CD8-positive, alpha-beta memory T cell (primary cell): ENCODE data around the gene FER. TPM values are rescaled to one million over a fixed set of nuclear protein-coding genes. Genes with fewer than 3 reads are reported as not detected.

ENCODE experiments used
- CTCF ChIA-PET: fragments of 350-600 bp; sonication (Branson Sonifier 250); formaldehyde crosslinking; loops from one replicate; lab custom pipeline; 2021; ENCODE audit warnings: antibody characterized with exemption; lab: Charles Lee
- POLR2A ChIA-PET: fragments of 350-600 bp; sonication (Branson Sonifier 250); formaldehyde crosslinking; loops from one replicate; lab custom pipeline; 2021; ENCODE audit warnings: antibody characterized with exemption; lab: Charles Lee
- DNase-seq, 5 donors: peaks; one replicate each; pipeline versions ENCODE4 v3.0.0 to v3.0.0-alpha.2; 2020 to 2022; ENCODE audit warnings: mixed read lengths in 1 of 5
- H3K27ac ChIP-seq: one replicate; pipeline ENCODE4 v1.7.0; 2013; ENCODE audit warnings: low read depth, mild to moderate bottlenecking, low read length, moderate library complexity
- H3K27me3 ChIP-seq: 2 replicates; pipeline ENCODE4 v1.7.0; 2013; ENCODE audit warnings: low read length, mild to moderate bottlenecking; ENCODE audit not compliant: insufficient read depth, poor library complexity, severe bottlenecking
- H3K36me3 ChIP-seq: 2 replicates; pipeline ENCODE4 v1.7.0; 2013; ENCODE audit warnings: mild to moderate bottlenecking, low read length, moderate library complexity; ENCODE audit not compliant: insufficient read depth
- H3K4me1 ChIP-seq: 2 replicates; pipeline ENCODE4 v1.7.0; 2013; ENCODE audit warnings: mild to moderate bottlenecking, low read length, moderate library complexity; ENCODE audit not compliant: insufficient read depth
- H3K4me3 ChIP-seq: 2 replicates; pipeline ENCODE4 v1.7.0; 2013; ENCODE audit warnings: mild to moderate bottlenecking, low read length
- H3K9me3 ChIP-seq: 2 replicates; pipeline ENCODE4 v1.7.0; 2013; ENCODE audit warnings: mild to moderate bottlenecking, low read length
- H3K27ac Mint-ChIP-seq, 8 donors: one replicate each; pipeline ENCODE4 v1.8.0; 2020 to 2021; ENCODE audit warnings: mixed read lengths in 8 of 8, mild to moderate bottlenecking in 6 of 8, inconsistent platforms in 3 of 8, moderate library complexity in 3 of 8
- H3K27me3 Mint-ChIP-seq, 2 donors: one replicate each; pipeline ENCODE4 v1.8.0; 2020 to 2021; ENCODE audit warnings: mixed read lengths in 2 of 2, mild to moderate bottlenecking in 1 of 2, moderate library complexity in 1 of 2
- H3K36me3 Mint-ChIP-seq, 3 donors: one replicate each; pipeline ENCODE4 v1.8.0; 2020 to 2021; ENCODE audit warnings: mixed read lengths in 3 of 3, inconsistent platforms in 1 of 3, mild to moderate bottlenecking in 1 of 3
- H3K4me1 Mint-ChIP-seq, 3 donors: one replicate each; pipeline ENCODE4 v1.8.0; 2020 to 2021; ENCODE audit warnings: mixed read lengths in 3 of 3, inconsistent platforms in 1 of 3, mild to moderate bottlenecking in 1 of 3
- H3K4me3 Mint-ChIP-seq, 7 donors: one replicate each; pipeline ENCODE4 v1.8.0; 2020 to 2021; ENCODE audit warnings: mixed read lengths in 7 of 7, mild to moderate bottlenecking in 6 of 7, moderate library complexity in 4 of 7, inconsistent platforms in 2 of 7
- H3K9me3 Mint-ChIP-seq, 5 donors: one replicate each; pipeline ENCODE4 v1.8.0; 2020 to 2022; ENCODE audit warnings: mixed read lengths in 5 of 5, mild to moderate bottlenecking in 3 of 5, moderate library complexity in 2 of 5, inconsistent platforms in 1 of 5
- polyA plus RNA-seq: library from polyadenylated mRNA; unstranded; fragments of 300-500 nt; fragmentation: Illumina TruSeq; gene quantifications from one replicate; pipeline ENCODE4 v1.2.3, GENCODE V29; 2021
- total RNA-seq, 2 experiments: library from RNA; stranded (reverse); gene quantifications; one replicate each; pipeline ENCODE4 v1.2.3, GENCODE V29; 2021

Gene FER
- total and polyA plus RNA-seq, 3 experiments from 2014 or later, result 10.1 to 11.3 (median 10.6) TPM

DNA sequence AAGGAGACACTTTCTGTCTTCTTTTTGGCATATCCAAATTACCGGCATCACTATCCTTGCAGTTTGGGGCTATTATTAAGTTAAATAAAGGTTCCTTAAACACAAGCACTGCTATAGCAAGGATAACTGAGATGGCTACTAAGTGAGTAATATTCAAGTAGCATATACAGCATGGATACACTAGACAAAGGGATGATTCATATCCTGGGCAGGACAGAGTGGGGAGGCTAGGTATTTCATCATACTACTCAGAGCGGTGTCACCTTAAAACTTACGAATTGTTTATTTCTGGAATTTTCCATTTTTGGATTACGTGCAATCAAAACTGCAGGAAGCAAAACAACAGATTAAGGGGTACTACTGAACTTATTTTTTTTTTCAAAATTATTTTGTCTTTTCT, 54.1 kb downstream of the FER start:
- Mint-ChIP-seq H3K36me3 (peaks cover 12 to 63% (median 41%) of the 10 kb centered on the region in 3 donors), H3K9me3 (peaks cover 12 to 36% (median 23%) of the 10 kb centered on the region in 5 donors), H3K4me1 (no peaks in the 10 kb centered on the region), H3K27me3 (no peaks in the 10 kb centered on the region), H3K4me3 (no peak overlapping the region), H3K27ac (no peak overlapping the region)
- no peak for DNase-seq
- no peaks in the 10 kb centered on the region for H3K27me3 ChIP-seq
- no peaks in the 10 kb centered on the region for H3K4me1 ChIP-seq
- no peak overlapping the region for H3K4me3 ChIP-seq
- ChIA-PET CTCF (no interaction called here), POLR2A (no interaction called here)
- no peaks in the 10 kb centered on the region for H3K9me3 ChIP-seq
- H3K36me3 ChIP-seq, result no peaks in the 10 kb centered on the region
- no peak overlapping the region for H3K27ac ChIP-seq

DNA sequence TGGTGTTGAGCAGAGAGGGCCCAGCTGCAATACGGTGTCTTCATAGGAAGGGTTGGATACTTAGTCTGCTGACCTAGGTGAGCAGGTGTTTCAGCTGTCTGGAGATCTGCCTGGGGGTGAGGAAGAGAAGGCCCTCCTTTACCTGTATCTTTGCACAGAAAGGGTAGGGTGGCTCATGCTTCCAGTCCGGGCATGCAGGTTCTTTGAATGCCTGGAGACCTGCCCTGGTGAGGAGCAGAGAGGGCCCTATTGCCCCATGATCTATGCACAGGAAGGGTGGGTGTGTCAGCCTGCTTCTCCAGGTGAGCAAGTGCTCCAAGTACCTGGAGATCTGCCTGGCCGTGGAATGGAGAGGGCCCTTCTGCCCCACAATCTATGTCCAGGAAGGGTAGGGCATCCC, 63.0 kb downstream of the FER start:
- ChIA-PET POLR2A (no interaction called here), CTCF (no interaction called here)
- Histone ChIP-seq H3K27ac (no peak overlapping the region), H3K27me3 (no peaks in the 10 kb centered on the region), H3K9me3 (no peaks in the 10 kb centered on the region), H3K36me3 (no peaks in the 10 kb centered on the region), H3K4me1 (no peaks in the 10 kb centered on the region), H3K4me3 (no peak overlapping the region)
- Mint-ChIP-seq H3K4me1 (peaks cover 0 to 13% (median 7%) of the 10 kb centered on the region in 3 donors), H3K36me3 (peaks cover 1 to 47% (median 14%) of the 10 kb centered on the region in 3 donors), H3K4me3 (no peak overlapping the region), H3K27ac (no peak overlapping the region), H3K9me3 (peaks cover 0 to 40% (median 14%) of the 10 kb centered on the region in 5 donors), H3K27me3 (no peaks in the 10 kb centered on the region)
- no peak for DNase-seq

DNA sequence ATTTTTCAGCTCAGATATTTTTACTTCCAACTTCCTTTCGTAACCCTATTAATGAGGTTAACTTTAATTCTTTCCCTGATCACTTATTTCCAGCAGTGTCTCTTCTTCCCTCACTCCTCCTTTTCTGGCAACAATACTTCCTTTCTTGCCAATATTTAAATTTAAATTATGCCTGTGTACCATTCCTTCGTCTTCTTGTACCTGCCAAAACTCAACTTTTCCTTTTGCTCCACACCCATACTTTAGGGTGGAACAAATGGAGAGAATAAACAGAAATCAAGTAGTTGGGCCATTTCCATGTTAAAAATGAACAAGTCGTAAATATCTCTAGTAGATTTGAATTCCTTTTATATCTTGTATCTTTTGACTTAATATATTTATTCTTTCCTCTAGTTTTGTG, 66.0 kb downstream of the FER start:
- peaks cover 3 to 24% (median 3%) of the 10 kb centered on the region in 3 donors for H3K36me3 Mint-ChIP-seq
- H3K4me1 Mint-ChIP-seq, result peaks cover 0 to 13% (median 7%) of the 10 kb centered on the region in 3 donors
- Histone ChIP-seq H3K27me3 (no peaks in the 10 kb centered on the region), H3K27ac (no peak overlapping the region), H3K4me3 (no peak overlapping the region), H3K9me3 (no peaks in the 10 kb centered on the region), H3K4me1 (no peaks in the 10 kb centered on the region), H3K36me3 (no peaks in the 10 kb centered on the region)
- CTCF ChIA-PET, result no interaction called here
- H3K27me3 Mint-ChIP-seq, result no peaks in the 10 kb centered on the region
- H3K27ac Mint-ChIP-seq, result no peak overlapping the region
- H3K4me3 Mint-ChIP-seq, result no peak overlapping the region
- DNase-seq, result no peak
- H3K9me3 Mint-ChIP-seq, result peaks cover 0 to 17% (median 0%) of the 10 kb centered on the region in 5 donors
- POLR2A ChIA-PET, result no interaction called here

DNA sequence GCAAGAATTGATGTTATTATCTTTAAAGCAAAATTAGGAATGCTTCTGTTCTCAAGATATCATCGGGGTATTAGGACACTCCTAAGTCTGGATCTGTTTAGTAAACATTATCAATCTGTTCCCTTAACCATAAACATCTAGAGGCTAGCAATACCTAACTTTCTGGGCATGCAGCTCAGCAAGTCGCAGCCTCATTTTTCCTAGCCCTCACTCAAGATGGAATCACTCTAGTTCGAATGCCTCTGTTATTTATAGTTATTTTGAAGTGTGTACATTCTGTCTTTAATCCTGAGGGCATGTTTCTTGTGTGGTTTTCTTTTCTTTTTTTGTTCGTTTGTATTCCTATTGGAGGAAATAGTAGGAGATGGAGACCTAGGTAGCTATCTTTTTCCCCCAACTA, 66.9 kb downstream of the FER start:
- peaks cover 0 to 9% (median 0%) of the 10 kb centered on the region in 5 donors for H3K9me3 Mint-ChIP-seq
- no peaks in the 10 kb centered on the region for H3K27me3 Mint-ChIP-seq
- no peak overlapping the region for H3K4me3 Mint-ChIP-seq
- H3K36me3 Mint-ChIP-seq, result peaks cover 0 to 19% (median 3%) of the 10 kb centered on the region in 3 donors
- no peak overlapping the region for H3K27ac ChIP-seq
- no peak for DNase-seq
- no peaks in the 10 kb centered on the region for H3K27me3 ChIP-seq
- no peaks in the 10 kb centered on the region for H3K36me3 ChIP-seq
- ChIA-PET CTCF (interaction anchor here (1.2 kb wide), 1 partner anchor 15 kb away, joined by 3 read pairs; no protein-coding TSS in a partner anchor), POLR2A (no interaction called here)
- no peak overlapping the region for H3K4me3 ChIP-seq
- H3K4me1 Mint-ChIP-seq, result peaks cover 0 to 13% (median 7%) of the 10 kb centered on the region in 3 donors
- H3K9me3 ChIP-seq, result no peaks in the 10 kb centered on the region
- H3K4me1 ChIP-seq, result no peaks in the 10 kb centered on the region
- H3K27ac Mint-ChIP-seq, result no peak overlapping the region

DNA sequence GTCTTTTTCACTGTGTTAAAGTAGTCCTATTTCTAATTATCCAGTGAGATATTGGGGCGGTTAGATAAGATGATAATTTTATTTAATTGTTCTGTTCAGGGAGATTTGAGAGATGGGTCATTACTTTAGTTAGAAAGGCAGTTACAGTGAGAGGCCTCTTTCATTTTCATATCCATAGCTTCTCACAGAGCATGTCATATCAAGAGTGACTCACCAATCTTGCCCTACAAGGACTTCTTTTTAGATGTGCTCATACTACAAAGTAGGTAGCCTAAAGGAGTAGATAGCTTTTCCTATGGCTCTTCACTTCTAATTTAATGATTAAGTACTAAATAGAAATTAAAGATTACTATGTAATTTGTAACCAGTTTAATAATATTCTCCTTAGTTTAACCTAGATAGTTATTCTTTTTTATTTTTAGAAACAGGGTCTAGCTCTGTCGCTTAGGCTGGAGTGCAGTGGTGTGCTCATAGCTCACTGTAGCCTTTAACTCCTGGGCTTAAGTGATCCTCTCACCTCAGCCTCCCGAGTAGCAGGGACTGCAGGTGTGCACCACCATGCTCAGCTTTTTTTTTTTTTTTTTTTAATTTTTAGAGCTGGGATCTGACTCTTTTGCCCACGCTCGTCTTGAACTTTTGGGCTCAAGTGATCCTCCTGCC, 71.0 kb downstream of the FER start:
- peak overlapping the region in 1 of 8 donors; percentile 38 for H3K27ac Mint-ChIP-seq
- no peaks in the 10 kb centered on the region for H3K27me3 Mint-ChIP-seq
- peaks cover 0 to 8% (median 2%) of the 10 kb centered on the region in 5 donors for H3K9me3 Mint-ChIP-seq
- DNase-seq, result no peak
- ChIA-PET POLR2A (no interaction called here), CTCF (no interaction called here)
- Histone ChIP-seq H3K27me3 (no peaks in the 10 kb centered on the region), H3K4me3 (no peak overlapping the region), H3K4me1 (no peaks in the 10 kb centered on the region), H3K27ac (no peak overlapping the region), H3K36me3 (no peaks in the 10 kb centered on the region), H3K9me3 (no peaks in the 10 kb centered on the region)
- no peak overlapping the region for H3K4me3 Mint-ChIP-seq
- peaks cover 0 to 24% (median 5%) of the 10 kb centered on the region in 3 donors for H3K36me3 Mint-ChIP-seq
- H3K4me1 Mint-ChIP-seq, result peaks cover 0 to 2% (median 0%) of the 10 kb centered on the region in 3 donors

DNA sequence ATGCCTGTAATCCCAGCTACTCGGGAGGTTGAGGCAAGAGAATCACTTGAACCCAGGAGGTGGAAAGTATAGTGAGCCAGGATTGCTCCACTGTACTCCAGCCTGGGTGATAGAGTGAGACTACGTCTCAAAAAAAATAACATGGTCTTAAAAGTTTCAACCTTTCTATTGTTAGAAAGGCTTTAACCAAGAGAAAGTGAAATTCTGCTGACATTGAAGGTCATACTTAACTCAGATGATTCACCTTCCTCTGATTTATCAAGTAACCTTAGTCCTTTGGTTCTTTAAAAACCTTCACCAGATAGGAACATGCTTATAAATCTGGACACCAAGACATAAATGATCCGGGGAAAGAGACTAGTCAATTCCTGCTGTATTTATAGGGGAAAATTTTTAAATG, 73.3 kb downstream of the FER start:
- no peak overlapping the region for H3K4me3 Mint-ChIP-seq
- Histone ChIP-seq H3K27me3 (no peaks in the 10 kb centered on the region), H3K4me1 (no peaks in the 10 kb centered on the region), H3K9me3 (no peaks in the 10 kb centered on the region), H3K27ac (no peak overlapping the region), H3K4me3 (no peak overlapping the region), H3K36me3 (no peaks in the 10 kb centered on the region)
- H3K36me3 Mint-ChIP-seq, result peaks cover 0 to 30% (median 5%) of the 10 kb centered on the region in 3 donors
- no peak overlapping the region for H3K27ac Mint-ChIP-seq
- H3K4me1 Mint-ChIP-seq, result peaks cover 0 to 8% (median 2%) of the 10 kb centered on the region in 3 donors
- H3K27me3 Mint-ChIP-seq, result no peaks in the 10 kb centered on the region
- peaks cover 0 to 10% (median 2%) of the 10 kb centered on the region in 5 donors for H3K9me3 Mint-ChIP-seq
- no peak for DNase-seq
- ChIA-PET POLR2A (no interaction called here), CTCF (no interaction called here)

DNA sequence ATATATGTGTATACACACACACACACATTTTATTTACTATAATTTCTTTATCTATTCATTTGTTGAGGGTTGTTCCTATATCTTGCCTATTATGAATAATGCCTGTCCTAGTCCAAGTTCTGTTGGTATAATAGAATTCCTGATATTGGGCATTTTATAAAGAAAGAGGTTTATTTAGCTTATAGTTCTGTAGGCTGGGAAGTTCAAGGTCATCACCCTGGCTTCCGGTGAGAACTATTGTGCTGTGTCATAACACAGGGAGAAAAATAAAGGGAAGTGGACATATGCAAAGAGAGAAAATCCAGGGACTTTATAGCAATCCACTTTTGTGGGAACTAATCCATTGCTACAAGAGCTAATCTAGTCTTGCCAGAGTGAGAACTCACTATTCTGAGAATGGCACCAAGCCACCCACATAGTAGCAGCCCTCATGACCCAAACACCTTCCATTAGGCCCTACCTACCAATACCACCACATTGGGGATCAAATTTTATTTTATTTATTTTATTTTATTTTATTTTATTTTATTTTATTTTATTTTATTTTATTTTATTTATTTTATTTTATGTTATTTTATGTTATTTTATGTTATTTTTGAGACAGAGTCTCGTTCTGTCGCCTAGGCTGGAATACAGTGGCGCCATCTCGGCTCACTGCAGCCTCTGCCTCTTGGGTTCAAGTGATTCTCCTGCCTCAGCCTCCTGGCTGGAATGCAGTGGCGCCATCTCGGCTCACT, 74.7 kb downstream of the FER start:
- Mint-ChIP-seq H3K27me3 (no peaks in the 10 kb centered on the region), H3K27ac (no peak overlapping the region), H3K36me3 (peaks cover 0 to 30% (median 5%) of the 10 kb centered on the region in 3 donors), H3K4me3 (no peak overlapping the region), H3K4me1 (peaks cover 0 to 8% (median 2%) of the 10 kb centered on the region in 3 donors), H3K9me3 (peaks cover 0 to 10% (median 2%) of the 10 kb centered on the region in 5 donors)
- H3K36me3 ChIP-seq, result no peaks in the 10 kb centered on the region
- no peaks in the 10 kb centered on the region for H3K9me3 ChIP-seq
- H3K4me1 ChIP-seq, result no peaks in the 10 kb centered on the region
- ChIA-PET POLR2A (interaction anchor here (0.6 kb wide), 1 partner anchor 222 kb away, joined by 3 read pairs; no protein-coding TSS in a partner anchor), CTCF (no interaction called here)
- no peak overlapping the region for H3K27ac ChIP-seq
- no peaks in the 10 kb centered on the region for H3K27me3 ChIP-seq
- H3K4me3 ChIP-seq, result no peak overlapping the region
- DNase-seq, result no peak

DNA sequence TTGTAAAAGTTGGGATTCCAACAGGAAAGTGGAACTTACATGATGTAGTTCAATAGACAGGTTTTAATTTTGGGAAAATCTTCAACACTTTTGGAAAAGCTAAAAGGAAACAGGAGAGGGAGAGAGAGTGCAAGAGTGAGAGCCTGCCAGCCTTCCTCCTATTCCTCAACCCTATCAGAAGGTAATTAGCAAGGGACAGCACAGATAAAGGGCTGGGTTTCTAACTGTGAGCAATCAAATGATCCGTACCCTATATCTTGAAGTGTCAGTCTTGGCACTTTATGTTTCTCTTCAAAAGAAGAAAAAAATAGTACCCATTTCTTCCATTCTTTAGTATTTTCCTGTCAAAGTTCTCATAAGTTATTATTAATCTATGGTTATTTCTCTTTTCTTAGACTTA, 79.4 kb downstream of the FER start:
- Mint-ChIP-seq H3K27ac (no peak overlapping the region), H3K9me3 (peaks cover 0 to 9% (median 2%) of the 10 kb centered on the region in 5 donors), H3K27me3 (no peaks in the 10 kb centered on the region), H3K36me3 (peaks cover 0 to 17% (median 2%) of the 10 kb centered on the region in 3 donors), H3K4me1 (peaks cover 0 to 8% (median 0%) of the 10 kb centered on the region in 3 donors), H3K4me3 (no peak overlapping the region)
- Histone ChIP-seq H3K27me3 (no peaks in the 10 kb centered on the region), H3K27ac (no peak overlapping the region), H3K36me3 (no peaks in the 10 kb centered on the region), H3K4me1 (no peaks in the 10 kb centered on the region), H3K9me3 (no peaks in the 10 kb centered on the region), H3K4me3 (no peak overlapping the region)
- ChIA-PET CTCF (no interaction called here), POLR2A (no interaction called here)
- DNase-seq, result no peak
